ENCODE data around the gene NUTM2B. TPM values are rescaled to one million over a fixed set of nuclear protein-coding genes. Genes with fewer than 3 reads are reported as not detected.
"Not testable (repeated sequence)": the region's sequence is repeated elsewhere in the genome, so short reads cannot be mapped to it uniquely, and the experiment has no call there.

Gene NUTM2B, protein sequence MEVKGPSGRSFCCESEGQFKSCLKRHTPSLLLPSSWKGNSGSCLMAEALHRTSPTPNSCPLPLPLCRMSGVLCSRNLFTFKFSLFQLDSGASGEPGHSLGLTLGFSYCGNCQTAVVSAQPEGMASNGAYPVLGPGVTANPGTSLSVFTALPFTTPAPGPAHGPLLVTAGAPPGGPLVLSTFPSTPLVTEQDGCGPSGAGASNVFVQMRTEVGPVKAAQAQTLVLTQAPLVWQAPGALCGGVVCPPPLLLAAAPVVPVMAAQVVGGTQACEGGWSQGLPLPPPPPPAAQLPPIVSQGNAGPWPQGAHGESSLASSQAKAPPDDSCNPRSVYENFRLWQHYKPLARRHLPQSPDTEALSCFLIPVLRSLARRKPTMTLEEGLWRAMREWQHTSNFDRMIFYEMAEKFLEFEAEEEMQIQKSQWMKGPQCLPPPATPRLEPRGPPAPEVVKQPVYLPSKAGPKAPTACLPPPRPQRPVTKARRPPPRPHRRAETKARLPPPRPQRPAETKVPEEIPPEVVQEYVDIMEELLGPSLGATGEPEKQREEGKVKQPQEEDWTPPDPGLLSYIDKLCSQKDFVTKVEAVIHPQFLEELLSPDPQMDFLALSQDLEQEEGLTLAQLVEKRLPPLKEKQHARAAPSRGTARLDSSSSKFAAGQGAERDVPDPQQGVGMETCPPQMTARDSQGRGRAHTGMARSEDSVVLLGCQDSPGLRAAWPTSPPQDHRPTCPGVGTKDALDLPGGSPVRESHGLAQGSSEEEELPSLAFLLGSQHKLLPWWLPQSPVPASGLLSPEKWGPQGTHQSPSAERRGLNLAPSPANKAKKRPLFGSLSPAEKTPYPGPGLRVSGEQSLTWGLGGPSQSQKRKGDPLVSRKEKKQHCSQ
- total RNA-seq = under 1 TPM; 0.35 to 0.73 TPM
- polyA plus RNA-seq (2013, experiment 1 of 2) = 1.00 TPM
- 1.4 TPM for polyA plus RNA-seq (2013, experiment 2 of 2)
- long read RNA-seq, experiment 1 = 0 reads
- long read RNA-seq, experiment 2 = 0 reads
- long read RNA-seq, experiment 3 = 0 reads
- long read RNA-seq, experiment 4 = 0 reads

DNA sequence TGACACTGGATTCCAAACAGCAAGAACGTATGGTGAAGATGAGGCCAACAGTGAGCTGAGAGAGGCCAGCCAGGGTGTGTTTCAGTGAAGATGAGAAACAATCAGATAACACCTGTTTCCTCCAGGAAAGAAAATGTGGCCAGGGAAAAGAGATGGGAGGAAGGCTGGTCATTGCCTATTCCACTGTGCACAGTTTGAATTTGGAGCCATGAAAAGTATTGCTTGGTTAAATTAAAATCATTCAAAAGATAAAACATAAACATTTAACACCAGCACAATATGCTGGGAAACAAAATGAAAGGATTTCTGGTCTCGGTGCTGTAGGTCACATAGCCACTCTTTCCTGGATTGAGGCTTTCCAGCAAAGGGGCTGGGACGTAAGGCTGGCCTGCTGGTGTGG lies at the start of gene NUTM2B:
NUTM2B (plus strand) TSS at position 301 of the 400 bp plus-strand sequence. CDS start 383 bp downstream, outside the sequence.
- not testable (repeated sequence) for H3K36me3 Mint-ChIP-seq (ENCODE audit: low read depth); H3K4me1 ChIP-seq (ENCODE audit: control insufficient read depth, insufficient read depth, low read length); DNase-seq; H3K27me3 Mint-ChIP-seq (ENCODE audit: insufficient read depth); H3K27ac ChIP-seq (ENCODE audit: low read depth, low read length); H3K36me3 ChIP-seq (ENCODE audit: control insufficient read depth, insufficient read depth, low read length); H3K9ac ChIP-seq (ENCODE audit: extremely low read depth, low read length, poor library complexity, severe bottlenecking); H3K9me3 Mint-ChIP-seq; H3K27ac Mint-ChIP-seq; H3K4me3 Mint-ChIP-seq; H3K4me3 ChIP-seq (ENCODE audit: low read length); H3K9me3 ChIP-seq (ENCODE audit: control insufficient read depth, low read length); H3K27me3 ChIP-seq (ENCODE audit: control insufficient read depth, insufficient read depth, low read length, poor library complexity, severe bottlenecking); H3K4me1 Mint-ChIP-seq
- no CpG with 5 or more reads among the region's 3 CpGs for WGBS, 2 experiments (ENCODE audit: insufficient coverage in 1 of 2, insufficient read length in 1 of 2)

DNA sequence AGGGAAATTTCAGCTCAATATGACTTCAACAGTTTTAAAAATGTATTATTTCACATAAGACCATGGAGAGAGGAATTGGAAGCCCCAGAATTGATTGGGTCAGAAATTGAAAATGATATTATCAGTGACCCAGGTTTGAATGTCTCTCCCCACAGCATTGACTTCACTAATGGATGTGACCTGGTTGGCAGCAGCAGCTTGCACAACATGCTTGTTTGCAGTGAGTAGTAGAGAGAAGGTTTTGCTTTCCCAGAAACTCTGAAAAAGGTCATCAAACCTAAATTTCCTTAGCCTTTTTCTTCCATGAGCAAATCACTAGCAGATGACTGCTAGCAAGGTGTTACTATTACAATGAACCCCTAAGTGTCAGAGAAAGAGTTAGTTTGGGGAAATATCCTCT lies 39.7 kb upstream of the NUTM2B start:
- not testable (repeated sequence) for H3K27ac ChIP-seq (ENCODE audit: low read depth, low read length); H3K27me3 ChIP-seq (ENCODE audit: control insufficient read depth, insufficient read depth, low read length, poor library complexity, severe bottlenecking); H3K4me3 Mint-ChIP-seq; H3K4me1 Mint-ChIP-seq; H3K36me3 Mint-ChIP-seq (ENCODE audit: low read depth); H3K27me3 Mint-ChIP-seq (ENCODE audit: insufficient read depth); H3K36me3 ChIP-seq (ENCODE audit: control insufficient read depth, insufficient read depth, low read length); H3K4me1 ChIP-seq (ENCODE audit: control insufficient read depth, insufficient read depth, low read length); H3K27ac Mint-ChIP-seq; DNase-seq; H3K9me3 Mint-ChIP-seq; H3K9ac ChIP-seq (ENCODE audit: extremely low read depth, low read length, poor library complexity, severe bottlenecking); H3K9me3 ChIP-seq (ENCODE audit: control insufficient read depth, low read length); H3K4me3 ChIP-seq (ENCODE audit: low read length)

DNA sequence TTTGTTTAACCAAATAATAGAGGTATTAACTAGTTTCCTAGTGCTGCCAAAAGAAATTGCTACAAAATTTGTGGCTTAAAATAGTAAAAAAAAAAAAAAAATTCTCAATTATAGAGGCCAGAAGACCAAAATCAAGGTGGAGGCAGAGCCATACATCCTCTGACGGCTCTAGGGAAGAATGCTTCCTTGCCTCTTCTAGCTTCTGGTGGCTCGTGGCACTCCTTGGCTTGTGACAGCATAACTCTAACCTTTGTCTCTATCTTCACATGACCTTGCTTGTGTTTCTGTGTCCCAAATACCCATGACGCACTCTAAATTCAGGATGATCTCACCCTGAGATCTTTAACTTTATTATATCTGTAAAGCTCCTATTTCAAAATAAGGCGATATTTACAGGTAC lies 38.3 kb upstream of the NUTM2B start:
- H3K36me3 Mint-ChIP-seq (ENCODE audit: low read depth); H3K27ac ChIP-seq (ENCODE audit: low read depth, low read length); H3K27ac Mint-ChIP-seq; H3K4me1 ChIP-seq (ENCODE audit: control insufficient read depth, insufficient read depth, low read length); H3K9me3 ChIP-seq (ENCODE audit: control insufficient read depth, low read length); H3K4me1 Mint-ChIP-seq; H3K4me3 ChIP-seq (ENCODE audit: low read length); H3K9me3 Mint-ChIP-seq; H3K4me3 Mint-ChIP-seq; H3K27me3 Mint-ChIP-seq (ENCODE audit: insufficient read depth); H3K9ac ChIP-seq (ENCODE audit: extremely low read depth, low read length, poor library complexity, severe bottlenecking); DNase-seq; H3K36me3 ChIP-seq (ENCODE audit: control insufficient read depth, insufficient read depth, low read length); H3K27me3 ChIP-seq (ENCODE audit: control insufficient read depth, insufficient read depth, low read length, poor library complexity, severe bottlenecking): not testable (repeated sequence)
- 86 to 100% methylated on average over 3 to 4 of the region's 4 CpGs for WGBS, 2 experiments (ENCODE audit: insufficient coverage in 1 of 2, insufficient read length in 1 of 2)

DNA sequence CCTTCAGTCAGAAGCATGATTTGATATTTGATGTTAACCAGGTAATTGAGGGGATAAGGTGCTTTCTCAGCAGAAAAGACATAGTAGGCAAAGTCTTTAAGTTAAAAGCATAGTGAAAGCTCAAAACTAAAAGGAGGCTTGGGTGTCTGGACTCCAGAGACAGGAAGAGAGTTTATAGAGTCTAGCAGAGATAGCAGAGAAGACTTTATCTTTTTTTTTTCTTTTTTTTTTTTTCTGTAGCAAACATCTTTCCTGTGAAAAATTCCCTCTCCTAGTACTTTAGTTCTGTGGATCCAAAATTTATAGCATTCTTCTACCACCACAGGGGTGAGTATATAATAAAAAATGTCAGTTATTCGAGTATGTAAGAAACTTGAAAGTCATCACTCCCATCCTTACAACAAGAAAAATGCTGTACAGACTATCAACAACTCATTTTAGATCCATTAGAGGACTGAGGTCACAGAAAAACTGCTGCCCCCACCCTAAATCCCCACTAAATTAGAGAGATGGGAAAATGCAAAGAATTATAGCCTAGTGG lies 33.7 kb upstream of the NUTM2B start:
- H3K36me3 ChIP-seq (ENCODE audit: control insufficient read depth, insufficient read depth, low read length); H3K9ac ChIP-seq (ENCODE audit: extremely low read depth, low read length, poor library complexity, severe bottlenecking); H3K27me3 Mint-ChIP-seq (ENCODE audit: insufficient read depth); H3K9me3 ChIP-seq (ENCODE audit: control insufficient read depth, low read length); H3K4me3 Mint-ChIP-seq; H3K4me1 Mint-ChIP-seq; H3K36me3 Mint-ChIP-seq (ENCODE audit: low read depth); H3K4me1 ChIP-seq (ENCODE audit: control insufficient read depth, insufficient read depth, low read length); H3K27ac Mint-ChIP-seq; H3K9me3 Mint-ChIP-seq; H3K27ac ChIP-seq (ENCODE audit: low read depth, low read length); H3K27me3 ChIP-seq (ENCODE audit: control insufficient read depth, insufficient read depth, low read length, poor library complexity, severe bottlenecking); H3K4me3 ChIP-seq (ENCODE audit: low read length); DNase-seq: not testable (repeated sequence)
- no CpG with 5 or more reads among the region's 1 CpG for WGBS, 2 experiments (ENCODE audit: insufficient coverage in 1 of 2, insufficient read length in 1 of 2)

DNA sequence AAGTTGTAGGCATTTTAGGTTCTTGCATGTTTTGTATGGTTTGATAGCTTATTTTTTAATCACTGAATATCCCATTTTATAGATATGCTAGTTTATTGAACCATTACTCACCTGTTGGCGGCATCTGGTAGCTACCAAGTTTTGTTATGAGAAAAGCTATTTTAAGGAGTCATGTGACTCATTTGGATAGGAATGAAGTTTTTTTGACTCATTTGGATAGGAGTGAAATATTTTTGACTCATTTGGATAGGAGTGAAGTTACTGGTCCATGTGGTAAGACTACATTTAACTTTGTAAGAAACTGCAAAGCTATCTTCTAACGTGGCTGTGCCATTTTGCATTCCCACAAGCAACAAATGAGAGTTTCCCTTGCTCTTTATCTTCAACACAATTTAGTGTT lies 28.1 kb upstream of the NUTM2B start:
- WGBS, 2 experiments (ENCODE audit: insufficient coverage in 1 of 2, insufficient read length in 1 of 2) = 87 to 100% methylated on average over 1 to 2 of the region's 2 CpGs

DNA sequence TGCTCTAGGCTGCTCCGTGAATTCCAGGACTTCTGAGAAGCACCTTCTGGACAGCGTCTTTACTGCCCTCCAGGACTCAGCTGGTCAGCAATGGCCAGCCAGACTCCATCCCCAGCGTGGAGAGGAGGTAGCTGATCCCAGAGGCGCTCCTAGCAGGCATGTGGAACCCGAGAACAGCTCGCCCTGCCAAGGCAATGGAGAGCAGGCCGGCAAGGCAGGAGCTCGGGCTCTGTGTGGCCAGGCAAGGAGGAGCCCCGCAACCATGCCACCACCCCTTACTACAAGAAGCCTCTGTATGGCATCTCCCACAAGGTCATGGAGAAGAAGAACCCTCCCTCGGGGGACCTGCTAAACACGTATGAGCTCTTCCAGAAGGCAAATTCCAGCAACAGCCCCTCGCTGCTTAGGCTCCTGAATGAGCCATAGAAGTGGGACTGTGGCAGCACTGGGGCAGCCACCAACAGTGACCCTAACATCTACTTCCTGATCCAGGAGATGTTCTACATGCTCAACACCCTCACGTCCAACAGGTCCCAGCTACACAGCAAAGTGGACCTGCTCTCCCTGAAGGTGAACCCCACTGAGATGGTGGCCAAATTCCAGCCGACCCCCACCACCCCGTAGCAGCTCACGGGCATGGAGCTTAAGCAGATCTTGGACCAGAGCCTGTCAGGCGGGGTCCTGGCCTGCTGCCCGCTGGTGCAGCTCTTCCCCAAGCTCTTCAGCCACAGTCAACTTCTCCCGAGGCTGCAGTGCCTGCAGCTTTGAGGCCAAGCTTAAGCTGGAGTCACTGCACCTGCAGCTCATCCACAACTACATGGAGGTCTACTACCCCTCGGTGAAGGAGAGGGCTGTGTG lies 19.8 kb upstream of the NUTM2B start:
- not testable (repeated sequence) for H3K4me1 Mint-ChIP-seq; H3K36me3 Mint-ChIP-seq (ENCODE audit: low read depth); H3K27me3 ChIP-seq (ENCODE audit: control insufficient read depth, insufficient read depth, low read length, poor library complexity, severe bottlenecking); H3K27me3 Mint-ChIP-seq (ENCODE audit: insufficient read depth); H3K4me3 Mint-ChIP-seq; H3K27ac Mint-ChIP-seq; H3K9me3 ChIP-seq (ENCODE audit: control insufficient read depth, low read length); DNase-seq; H3K4me1 ChIP-seq (ENCODE audit: control insufficient read depth, insufficient read depth, low read length); H3K27ac ChIP-seq (ENCODE audit: low read depth, low read length); H3K9ac ChIP-seq (ENCODE audit: extremely low read depth, low read length, poor library complexity, severe bottlenecking); H3K4me3 ChIP-seq (ENCODE audit: low read length); H3K36me3 ChIP-seq (ENCODE audit: control insufficient read depth, insufficient read depth, low read length); H3K9me3 Mint-ChIP-seq
- 96 to 97% methylated on average over 5 to 20 of the region's 20 CpGs for WGBS, 2 experiments (ENCODE audit: insufficient coverage in 1 of 2, insufficient read length in 1 of 2)

More for the DNA sequence above, 28.1 kb upstream of the NUTM2B start:
- not testable (repeated sequence) for DNase-seq; H3K9ac ChIP-seq (ENCODE audit: extremely low read depth, low read length, poor library complexity, severe bottlenecking); H3K9me3 ChIP-seq (ENCODE audit: control insufficient read depth, low read length); H3K27ac Mint-ChIP-seq; H3K4me1 ChIP-seq (ENCODE audit: control insufficient read depth, insufficient read depth, low read length); H3K36me3 ChIP-seq (ENCODE audit: control insufficient read depth, insufficient read depth, low read length); H3K9me3 Mint-ChIP-seq; H3K27me3 Mint-ChIP-seq (ENCODE audit: insufficient read depth); H3K36me3 Mint-ChIP-seq (ENCODE audit: low read depth); H3K4me3 Mint-ChIP-seq; H3K4me1 Mint-ChIP-seq; H3K27me3 ChIP-seq (ENCODE audit: control insufficient read depth, insufficient read depth, low read length, poor library complexity, severe bottlenecking); H3K27ac ChIP-seq (ENCODE audit: low read depth, low read length); H3K4me3 ChIP-seq (ENCODE audit: low read length)

Measured in endodermal cell (in vitro differentiated cells).